22Rv1 (cell line): ENCODE data around the gene PNMA1.

Source experiments
- H3K27ac ChIP-seq: fragments of 450-650 bp; 2 replicates; pipeline ENCODE4 v1.5.1; 2017
- ZFX ChIP-seq: fragments of 450-650 bp; IDR thresholded peaks from 2 replicates; pipeline ENCODE4 v1.6.1; 2017; ENCODE audit warnings: antibody characterized with exemption, borderline replicate concordance
- TF ChIP-seq, protein P1 (sequence below): fragments of 450-650 bp; IDR thresholded peaks from 2 replicates; pipeline ENCODE4 v1.5.1; 2017; ENCODE audit warnings: mild to moderate bottlenecking

The PNMA1 gene

GRCh38 chr14:73685328-73685727 lies 28.9 kb downstream of the PNMA1 start:
- TF ChIP-seq, protein P1, sequence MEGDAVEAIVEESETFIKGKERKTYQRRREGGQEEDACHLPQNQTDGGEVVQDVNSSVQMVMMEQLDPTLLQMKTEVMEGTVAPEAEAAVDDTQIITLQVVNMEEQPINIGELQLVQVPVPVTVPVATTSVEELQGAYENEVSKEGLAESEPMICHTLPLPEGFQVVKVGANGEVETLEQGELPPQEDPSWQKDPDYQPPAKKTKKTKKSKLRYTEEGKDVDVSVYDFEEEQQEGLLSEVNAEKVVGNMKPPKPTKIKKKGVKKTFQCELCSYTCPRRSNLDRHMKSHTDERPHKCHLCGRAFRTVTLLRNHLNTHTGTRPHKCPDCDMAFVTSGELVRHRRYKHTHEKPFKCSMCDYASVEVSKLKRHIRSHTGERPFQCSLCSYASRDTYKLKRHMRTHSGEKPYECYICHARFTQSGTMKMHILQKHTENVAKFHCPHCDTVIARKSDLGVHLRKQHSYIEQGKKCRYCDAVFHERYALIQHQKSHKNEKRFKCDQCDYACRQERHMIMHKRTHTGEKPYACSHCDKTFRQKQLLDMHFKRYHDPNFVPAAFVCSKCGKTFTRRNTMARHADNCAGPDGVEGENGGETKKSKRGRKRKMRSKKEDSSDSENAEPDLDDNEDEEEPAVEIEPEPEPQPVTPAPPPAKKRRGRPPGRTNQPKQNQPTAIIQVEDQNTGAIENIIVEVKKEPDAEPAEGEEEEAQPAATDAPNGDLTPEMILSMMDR = no peak
- TF ChIP-seq ZFX = no peak

DNA sequence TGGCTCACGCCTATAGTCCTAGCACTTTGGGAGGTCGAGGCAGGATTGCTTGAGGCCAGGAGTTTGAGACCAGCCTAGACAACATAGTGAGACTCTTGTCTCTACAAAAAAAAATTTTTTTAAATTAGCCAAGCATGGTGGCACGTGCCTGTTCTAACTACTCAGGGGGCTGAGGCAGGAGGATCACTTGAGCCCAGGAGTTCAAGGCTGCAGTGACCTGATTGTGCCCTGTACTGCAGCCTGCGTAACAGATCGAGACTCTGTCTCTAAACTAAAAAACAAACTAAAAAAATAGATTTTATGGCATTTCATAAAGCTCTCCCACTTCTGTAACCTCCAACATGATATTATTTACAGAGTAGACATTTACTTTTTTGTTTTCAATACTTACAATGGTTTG lies 29.6 kb downstream of the PNMA1 start:
- TF ChIP-seq ZFX = no peak
- TF ChIP-seq, protein P1 = no peak
- no peak overlapping the region for H3K27ac ChIP-seq

More at GRCh38 chr14:73685328-73685727, 28.9 kb downstream of the PNMA1 start:
- H3K27ac ChIP-seq = no peak overlapping the region

DNA sequence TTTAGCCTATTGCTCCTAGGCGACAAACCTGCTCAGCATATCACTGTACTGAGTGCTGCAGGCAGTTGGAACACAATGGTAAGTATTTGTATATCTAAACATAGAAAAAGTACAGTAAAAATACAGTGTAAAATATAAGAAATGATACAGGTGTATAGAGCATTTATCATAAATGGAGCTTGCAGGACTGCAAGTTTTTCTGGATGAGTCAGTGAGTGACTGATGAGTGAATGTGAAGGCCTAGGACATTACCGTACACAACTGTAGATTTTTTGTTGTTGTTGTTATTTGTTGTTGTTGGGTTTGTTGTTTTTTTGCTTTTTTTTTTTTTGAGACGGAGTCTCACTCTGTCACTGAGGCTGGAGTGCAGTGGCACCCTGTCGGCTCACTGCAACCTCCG lies 33.4 kb downstream of the PNMA1 start:
- TF ChIP-seq, protein P1 = no peak
- no peak for TF ChIP-seq ZFX
- H3K27ac ChIP-seq = no peak overlapping the region

DNA sequence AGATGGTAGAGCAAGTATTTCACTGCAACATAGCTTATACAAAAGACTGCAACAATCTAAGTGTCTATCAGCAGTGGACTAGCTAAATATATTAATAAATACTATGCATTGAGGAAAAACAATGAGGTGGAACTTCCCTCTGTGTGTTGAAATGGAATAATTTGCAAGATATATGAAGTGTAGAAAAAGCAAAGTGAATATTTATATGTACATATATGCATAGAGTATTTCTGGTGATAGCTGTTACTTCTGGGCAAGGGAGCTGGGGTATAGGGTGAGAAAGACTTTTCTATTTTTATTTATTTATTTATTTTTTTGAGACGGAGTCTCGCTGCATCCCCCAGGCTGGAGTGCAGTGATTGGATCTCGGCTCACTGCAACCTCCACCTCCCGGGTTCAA lies 35.5 kb downstream of the PNMA1 start:
- no peak overlapping the region for H3K27ac ChIP-seq
- TF ChIP-seq ZFX = no peak
- TF ChIP-seq, protein P1 = no peak

DNA sequence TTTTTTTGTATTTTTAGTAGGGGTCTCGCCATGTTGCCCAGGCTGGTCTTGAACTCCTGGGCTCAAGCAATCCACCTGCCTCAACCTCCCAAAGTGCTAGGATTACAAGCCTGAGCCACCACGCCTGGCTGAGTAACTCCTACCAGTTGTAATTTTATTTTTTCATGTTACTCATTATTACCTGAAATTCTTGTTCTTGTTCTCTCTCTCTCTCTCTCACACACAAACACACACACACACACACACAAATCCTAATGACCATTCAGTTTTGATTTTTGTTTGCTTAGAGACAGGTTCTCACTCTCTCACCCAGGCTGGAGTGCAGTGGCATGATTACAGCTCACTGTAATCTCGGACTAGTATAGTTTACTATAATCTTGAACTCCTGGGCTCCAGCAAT lies 39.2 kb downstream of the PNMA1 start:
- TF ChIP-seq, protein P1 = no peak
- no peak for TF ChIP-seq ZFX
- H3K27ac ChIP-seq = no peak overlapping the region

- H3K27ac ChIP-seq = no peak overlapping the region
- TF ChIP-seq, protein P1 = no peak
- no peak for TF ChIP-seq ZFX
Measured at GRCh38 chr14:73667854-73668253, 46.3 kb downstream of the PNMA1 start.

GRCh38 chr14:73666583-73666982 lies 47.6 kb downstream of the PNMA1 start:
- TF ChIP-seq ZFX = no peak
- TF ChIP-seq, protein P1 = no peak
- no peak overlapping the region for H3K27ac ChIP-seq
